ENCODE results near the gene MAB21L2.
"Not testable (repeated sequence)": the region's sequence is repeated elsewhere in the genome, so short reads cannot be mapped to it uniquely, and the experiment has no call there.

DNA sequence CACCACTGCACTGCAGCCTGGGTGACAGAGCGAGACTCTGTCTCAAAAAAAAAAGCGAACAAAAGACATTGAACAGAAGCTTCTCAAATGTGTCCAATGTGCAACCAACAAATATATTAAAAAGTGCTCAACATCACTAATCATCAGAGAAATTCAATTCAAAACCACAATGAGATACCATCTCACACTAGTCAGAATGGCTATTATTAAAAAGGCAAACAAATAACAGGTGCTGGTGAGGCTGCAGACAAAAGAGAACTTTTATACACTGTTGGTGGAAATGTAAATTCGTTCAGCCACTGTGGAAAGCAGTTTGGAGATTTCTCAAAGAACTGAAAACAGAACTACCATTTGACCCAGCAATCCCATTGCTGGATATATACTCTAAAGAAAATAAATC, 44.0 kb upstream of the MAB21L2 start:
- TF ChIP-seq EZH2 (IDR thresholded peaks at IDR 0.05; ENCODE audit: insufficient read depth, poor library complexity, severe bottlenecking); EZH2phosphoT487 (IDR thresholded peaks at IDR 0.05; ENCODE audit: insufficient read depth, low read depth): not testable (repeated sequence)

Data from GM23248 (cell line).